Measurements from ENCODE around the gene SLC7A1.

The SLC7A1 gene

DNA sequence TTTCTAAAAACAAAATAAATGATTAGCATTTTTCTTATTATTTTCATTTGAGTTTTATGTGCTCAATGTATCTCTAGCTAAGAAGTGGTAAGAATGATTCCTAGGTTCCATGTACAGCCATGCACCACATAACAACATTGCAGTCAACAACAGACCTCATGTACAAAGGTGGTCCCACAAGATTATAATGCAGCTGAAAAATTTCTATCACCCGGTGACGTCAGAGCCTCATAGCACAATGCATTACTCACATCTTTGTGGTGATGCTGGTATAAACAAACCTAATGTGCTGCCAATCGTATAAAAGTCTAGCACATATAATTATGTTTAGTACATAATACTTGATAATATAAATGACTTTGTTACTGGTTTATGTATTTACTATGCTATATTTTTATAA, 120.5 kb downstream of the SLC7A1 start:
- no peak overlapping the region for H3K4me3 ChIP-seq (ENCODE audit: low read depth, low read length)
- TF ChIP-seq, protein P1, sequence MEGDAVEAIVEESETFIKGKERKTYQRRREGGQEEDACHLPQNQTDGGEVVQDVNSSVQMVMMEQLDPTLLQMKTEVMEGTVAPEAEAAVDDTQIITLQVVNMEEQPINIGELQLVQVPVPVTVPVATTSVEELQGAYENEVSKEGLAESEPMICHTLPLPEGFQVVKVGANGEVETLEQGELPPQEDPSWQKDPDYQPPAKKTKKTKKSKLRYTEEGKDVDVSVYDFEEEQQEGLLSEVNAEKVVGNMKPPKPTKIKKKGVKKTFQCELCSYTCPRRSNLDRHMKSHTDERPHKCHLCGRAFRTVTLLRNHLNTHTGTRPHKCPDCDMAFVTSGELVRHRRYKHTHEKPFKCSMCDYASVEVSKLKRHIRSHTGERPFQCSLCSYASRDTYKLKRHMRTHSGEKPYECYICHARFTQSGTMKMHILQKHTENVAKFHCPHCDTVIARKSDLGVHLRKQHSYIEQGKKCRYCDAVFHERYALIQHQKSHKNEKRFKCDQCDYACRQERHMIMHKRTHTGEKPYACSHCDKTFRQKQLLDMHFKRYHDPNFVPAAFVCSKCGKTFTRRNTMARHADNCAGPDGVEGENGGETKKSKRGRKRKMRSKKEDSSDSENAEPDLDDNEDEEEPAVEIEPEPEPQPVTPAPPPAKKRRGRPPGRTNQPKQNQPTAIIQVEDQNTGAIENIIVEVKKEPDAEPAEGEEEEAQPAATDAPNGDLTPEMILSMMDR (IDR thresholded peaks at IDR 0.05; ENCODE audit: low read depth, low read length) = no peak

DNA sequence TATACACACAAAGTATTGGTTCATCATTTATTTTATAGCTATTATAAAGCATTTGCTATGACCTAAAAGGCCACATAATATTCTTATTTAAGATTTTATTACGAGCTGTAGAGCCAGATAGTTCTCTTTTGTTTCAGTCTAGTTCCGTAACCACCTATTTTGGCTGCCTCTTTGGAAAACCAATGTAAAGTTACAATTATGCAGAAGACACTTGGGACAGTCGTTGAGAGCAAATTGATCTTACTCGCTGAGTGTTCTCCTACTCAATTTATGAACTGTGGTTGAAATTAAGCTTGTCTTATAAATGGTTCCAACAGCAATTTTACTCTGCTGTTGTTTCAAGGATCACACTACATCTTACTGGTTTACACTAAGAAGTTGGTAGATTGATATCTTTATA, 122.3 kb downstream of the SLC7A1 start:
- TF ChIP-seq, protein P1 (IDR thresholded peaks at IDR 0.05; ENCODE audit: low read depth, low read length) = no peak
- H3K4me3 ChIP-seq (ENCODE audit: low read depth, low read length) = no peak overlapping the region

DNA sequence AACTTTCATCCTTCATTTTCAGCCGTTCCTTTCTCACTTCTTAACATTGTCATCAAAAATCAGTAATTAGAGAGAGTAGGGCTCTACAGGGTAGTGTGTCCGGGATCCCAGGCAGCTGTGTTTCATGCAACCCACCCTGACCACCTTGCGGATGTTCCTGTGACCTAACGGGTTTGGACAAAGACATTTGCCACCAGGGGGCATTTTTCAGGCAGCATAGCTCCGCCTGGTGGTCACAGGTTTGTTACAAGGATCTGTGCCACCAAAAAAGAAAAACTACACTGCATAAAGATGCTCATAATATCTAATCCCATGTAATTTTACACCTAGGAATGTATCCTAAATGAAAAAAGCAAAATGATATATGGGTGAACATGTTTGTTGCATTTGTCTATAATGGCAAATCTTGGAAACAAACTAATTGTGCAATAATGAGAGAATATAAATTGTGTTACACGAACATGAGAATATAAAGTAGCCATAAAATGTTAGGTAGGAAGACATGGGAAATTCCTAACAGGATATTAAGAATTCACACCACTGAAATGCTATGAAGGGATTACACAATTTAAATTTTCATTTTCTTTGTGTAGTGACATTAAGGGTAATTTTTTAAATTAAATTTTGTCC, 123.0 kb downstream of the SLC7A1 start:
- TF ChIP-seq, protein P1 (IDR thresholded peaks at IDR 0.05; ENCODE audit: low read depth, low read length) = peak; percentile 99
- no peak overlapping the region for H3K4me3 ChIP-seq (ENCODE audit: low read depth, low read length)

DNA sequence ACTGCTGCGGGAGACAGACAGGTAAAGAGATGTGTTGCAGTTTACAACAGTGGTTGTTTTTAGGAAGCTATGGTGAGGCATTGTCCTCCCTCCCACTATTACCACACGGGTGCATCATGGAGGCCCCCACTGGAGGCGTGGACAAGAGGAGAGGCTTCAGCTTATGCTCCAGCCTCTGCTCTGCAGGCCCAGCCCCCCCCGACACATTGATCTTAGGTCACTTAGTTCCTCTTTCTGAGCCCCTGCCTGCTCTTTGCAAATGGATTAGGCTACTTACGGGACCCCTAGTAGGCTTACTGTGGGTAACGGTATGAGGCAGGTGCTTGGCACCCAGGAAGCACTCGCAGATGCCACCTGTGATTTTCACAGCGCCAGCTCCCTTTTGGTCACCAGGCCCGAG, 123.9 kb downstream of the SLC7A1 start:
- H3K4me3 ChIP-seq (ENCODE audit: low read depth, low read length) = no peak overlapping the region
- TF ChIP-seq, protein P1 (IDR thresholded peaks at IDR 0.05; ENCODE audit: low read depth, low read length) = no peak

DNA sequence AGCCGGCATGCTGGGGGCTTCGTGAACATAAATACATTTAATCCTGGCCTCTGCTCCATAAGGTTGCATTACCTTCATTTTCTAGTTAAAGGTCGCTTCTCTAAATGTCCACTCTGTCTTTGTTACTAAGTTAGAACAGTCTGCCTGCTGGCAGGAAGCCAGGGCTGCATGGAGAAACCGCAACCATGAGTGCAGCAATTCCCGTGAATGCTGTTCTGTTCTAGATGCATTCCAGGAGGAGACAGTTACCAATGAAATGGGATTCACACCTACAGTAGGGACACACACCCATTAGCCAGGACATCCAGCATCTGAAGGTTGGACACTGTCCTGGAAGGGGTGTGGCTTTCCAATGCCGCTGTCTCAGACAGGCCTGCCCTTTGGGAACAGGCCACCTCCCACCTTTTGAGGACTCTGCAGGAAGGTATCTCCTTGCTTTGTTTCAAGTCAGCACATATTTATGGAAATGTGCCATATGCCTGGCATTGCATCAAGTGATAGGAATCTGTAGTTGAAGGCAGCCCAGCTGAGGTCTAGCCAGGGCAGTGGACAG, 129.7 kb downstream of the SLC7A1 start:
- H3K4me3 ChIP-seq (ENCODE audit: low read depth, low read length) = no peak overlapping the region
- TF ChIP-seq, protein P1 (IDR thresholded peaks at IDR 0.05; ENCODE audit: low read depth, low read length) = no peak

DNA sequence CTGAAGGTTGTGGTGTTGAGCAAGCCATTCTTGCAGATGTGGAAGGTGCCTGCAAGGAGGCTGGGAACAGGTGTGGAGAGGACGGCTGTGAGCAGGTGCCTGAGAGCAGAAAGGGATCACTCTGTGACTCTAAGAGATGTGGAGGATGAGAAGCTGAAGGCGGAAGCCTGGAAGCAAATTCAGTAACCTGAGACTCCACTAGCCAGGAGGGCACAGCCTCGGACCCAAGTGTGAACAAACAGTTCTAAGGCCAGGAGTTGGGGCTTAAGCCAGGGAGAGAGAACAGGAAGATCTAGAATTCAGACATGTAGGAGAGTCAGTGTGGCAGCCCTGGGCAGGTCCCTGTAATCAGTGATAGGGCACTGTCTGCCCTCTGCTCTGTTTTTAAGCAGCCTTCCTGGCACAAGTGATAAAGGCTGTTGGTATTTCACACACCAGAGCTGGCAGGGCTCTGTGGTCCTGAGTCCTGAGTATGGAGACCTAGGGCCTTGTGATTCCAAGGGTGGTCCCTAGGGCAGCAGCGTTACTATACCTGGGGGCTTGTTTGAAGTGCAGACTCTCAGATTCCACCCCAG, 131.3 kb downstream of the SLC7A1 start:
- no peak overlapping the region for H3K4me3 ChIP-seq (ENCODE audit: low read depth, low read length)
- TF ChIP-seq, protein P1 (IDR thresholded peaks at IDR 0.05; ENCODE audit: low read depth, low read length) = no peak

DNA sequence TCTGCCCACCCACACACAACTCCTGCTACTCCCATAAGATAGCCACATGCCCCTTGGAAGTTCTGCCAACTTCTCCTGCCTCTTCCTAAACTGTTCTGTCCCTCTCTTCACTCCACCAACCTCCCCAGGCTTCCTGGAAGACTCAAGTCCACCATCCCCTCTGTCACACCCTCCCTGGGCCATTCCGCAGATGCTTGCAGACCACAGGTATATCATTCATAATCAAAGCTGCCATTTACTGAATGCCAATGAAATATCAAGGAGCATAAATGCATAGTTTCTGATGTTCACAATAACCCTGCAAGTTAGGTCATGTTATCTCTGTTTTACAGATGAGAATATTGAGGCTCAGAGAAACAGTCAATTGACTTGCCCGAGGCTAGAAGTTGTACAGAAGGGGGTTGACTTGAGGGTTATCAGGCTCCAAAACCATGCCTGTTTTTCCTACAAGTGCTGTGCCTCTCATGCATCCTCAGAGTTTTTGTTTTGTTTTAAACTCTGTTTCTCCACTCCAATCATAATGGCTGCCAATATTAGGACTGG, 135.6 kb downstream of the SLC7A1 start:
- TF ChIP-seq, protein P1 (IDR thresholded peaks at IDR 0.05; ENCODE audit: low read depth, low read length) = no peak
- no peak overlapping the region for H3K4me3 ChIP-seq (ENCODE audit: low read depth, low read length)

All from WI38 (cell line).